ENCODE results near the gene ATP6V0D1. TPM values are rescaled to one million over a fixed set of nuclear protein-coding genes. Genes with fewer than 3 reads are reported as not detected.

The ATP6V0D1 gene
- polyA plus RNA-seq, 3 donors, result 354 to 687 (median 631) TPM

DNA sequence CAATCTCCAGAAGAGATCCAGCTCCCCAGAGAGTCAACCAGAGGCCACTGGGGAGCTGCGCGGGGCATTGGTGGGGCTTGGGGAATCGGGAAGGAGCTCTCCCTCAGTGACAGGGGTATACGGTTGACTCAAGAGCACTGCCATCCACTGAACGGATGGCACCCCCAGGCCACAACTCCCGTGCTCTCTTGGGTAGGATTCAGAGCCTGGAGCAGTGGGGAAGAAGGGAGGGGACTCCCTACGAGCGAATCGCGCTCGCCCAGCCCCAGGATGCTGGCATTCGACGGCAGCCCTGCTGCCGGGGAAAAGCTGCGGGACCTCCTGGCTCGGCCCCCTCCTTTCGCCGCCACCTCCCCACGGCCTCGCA is 87.2 kb downstream of the ATP6V0D1 start:
- Histone ChIP-seq H3K79me2 (ENCODE audit: insufficient read depth, low read length) (no peaks in the 10 kb centered on the region), H3K27ac (ENCODE audit: low read depth in 1 of 2, low read length in 2 of 2) (peak overlapping the region; percentile 41 to 80), H3K36me3 (replicated peaks in 1 of 2; ENCODE audit: control insufficient read depth in 1 of 2, insufficient read depth in 2 of 2, low read length in 2 of 2) (no peaks in the 10 kb centered on the region), H3K9ac (ENCODE audit: insufficient read depth, low read length, poor library complexity, severe bottlenecking) (peak overlapping the region; percentile 71), H2AFZ (ENCODE audit: insufficient read depth, low read depth, low read length, poor library complexity, severe bottlenecking) (peak overlapping the region; percentile 88), H3K27me3 (ENCODE audit: control insufficient read depth in 2 of 2, insufficient read depth in 2 of 2, low read length in 2 of 2) (peaks cover 0 to 19% of the 10 kb centered on the region in 2 donors), H3K9me3 (replicated peaks in 1 of 2; ENCODE audit: control insufficient read depth in 1 of 2, insufficient read depth in 1 of 2, low read length in 2 of 2) (no peaks in the 10 kb centered on the region), H3K4me1 (ENCODE audit: control insufficient read depth in 1 of 2, insufficient read depth in 2 of 2, low read length in 2 of 2) (peaks cover 76 to 79% of the 10 kb centered on the region in 2 donors), H3K4me3 (replicated peaks in 1 of 3; ENCODE audit: low read depth in 2 of 3, low read length in 3 of 3) (peak overlapping the region; percentile 42 to 78 (median 77)), H4K20me1 (ENCODE audit: insufficient read depth, low read length) (peaks cover 51% of the 10 kb centered on the region), H3K4me2 (replicated peaks; ENCODE audit: extremely low read depth, low read length, poor library complexity, severe bottlenecking) (peak overlapping the region; percentile 87)
- DNase-seq, result no peak
- 4% methylated on average over 16 of the region's 20 CpGs for WGBS (ENCODE audit: insufficient coverage)
- peaks cover 14 to 47% (median 28%) of the 10 kb centered on the region in 3 donors for H3K27me3 Mint-ChIP-seq (ENCODE audit: low read depth in 3 of 3)
- H3K27ac Mint-ChIP-seq, result peak overlapping the region; percentile 21 to 93 (median 86)
- peak overlapping the region; percentile 83 to 92 for H3K4me3 Mint-ChIP-seq
- peaks cover 0 to 8% (median 0%) of the 10 kb centered on the region in 7 donors for H3K9me3 Mint-ChIP-seq
- TF ChIP-seq, protein P1, sequence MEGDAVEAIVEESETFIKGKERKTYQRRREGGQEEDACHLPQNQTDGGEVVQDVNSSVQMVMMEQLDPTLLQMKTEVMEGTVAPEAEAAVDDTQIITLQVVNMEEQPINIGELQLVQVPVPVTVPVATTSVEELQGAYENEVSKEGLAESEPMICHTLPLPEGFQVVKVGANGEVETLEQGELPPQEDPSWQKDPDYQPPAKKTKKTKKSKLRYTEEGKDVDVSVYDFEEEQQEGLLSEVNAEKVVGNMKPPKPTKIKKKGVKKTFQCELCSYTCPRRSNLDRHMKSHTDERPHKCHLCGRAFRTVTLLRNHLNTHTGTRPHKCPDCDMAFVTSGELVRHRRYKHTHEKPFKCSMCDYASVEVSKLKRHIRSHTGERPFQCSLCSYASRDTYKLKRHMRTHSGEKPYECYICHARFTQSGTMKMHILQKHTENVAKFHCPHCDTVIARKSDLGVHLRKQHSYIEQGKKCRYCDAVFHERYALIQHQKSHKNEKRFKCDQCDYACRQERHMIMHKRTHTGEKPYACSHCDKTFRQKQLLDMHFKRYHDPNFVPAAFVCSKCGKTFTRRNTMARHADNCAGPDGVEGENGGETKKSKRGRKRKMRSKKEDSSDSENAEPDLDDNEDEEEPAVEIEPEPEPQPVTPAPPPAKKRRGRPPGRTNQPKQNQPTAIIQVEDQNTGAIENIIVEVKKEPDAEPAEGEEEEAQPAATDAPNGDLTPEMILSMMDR (IDR thresholded peaks at IDR 0.05), result no peak
- intact Hi-C loops (cut with micrococcal nuclease), result no loop called here
- H3K4me1 Mint-ChIP-seq, result peaks cover 66% of the 10 kb centered on the region
- peaks cover 10 to 20% of the 10 kb centered on the region in 2 donors for H3K36me3 Mint-ChIP-seq

DNA sequence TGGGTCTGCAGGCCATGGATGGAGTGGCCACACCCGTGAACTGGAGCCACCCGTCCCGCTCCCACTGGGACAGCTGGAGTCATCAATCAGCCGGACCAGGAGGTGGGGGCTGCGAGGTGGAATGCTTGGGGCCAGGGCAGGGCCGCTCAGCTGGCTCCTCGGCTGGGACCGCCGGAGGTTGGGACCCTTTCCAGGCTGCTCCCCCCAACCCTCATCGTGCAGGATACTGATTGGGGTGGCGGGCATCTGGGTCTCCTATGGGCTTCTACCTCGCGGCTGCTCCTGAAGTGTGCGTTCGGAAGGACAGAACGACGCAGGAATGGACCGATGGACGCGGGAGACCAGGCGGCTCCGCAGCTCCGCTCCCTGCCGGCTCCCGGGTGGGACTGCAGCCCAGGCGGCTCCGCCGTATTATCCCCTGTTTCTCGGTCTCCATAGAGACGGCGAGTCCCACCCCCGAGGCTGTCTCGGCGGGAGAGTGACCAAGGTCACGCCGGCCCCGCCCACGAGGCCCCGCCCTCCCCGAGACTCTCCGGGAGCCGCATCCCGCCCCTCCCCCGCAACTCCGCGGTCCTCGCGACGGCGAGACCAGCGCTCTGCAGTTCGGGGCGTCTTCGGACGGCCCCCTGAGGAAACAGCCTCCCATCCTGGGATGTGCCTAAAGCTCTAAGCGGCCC is 87.7 kb downstream of the ATP6V0D1 start, which contains the start of gene TPPP3:
Gene TPPP3 (minus strand): TSS at position 388 of the 677 bp plus-strand sequence. CDS start 2,387 bp downstream, outside the sequence.
- Histone ChIP-seq H3K9me3 (replicated peaks in 1 of 2; ENCODE audit: control insufficient read depth in 1 of 2, insufficient read depth in 1 of 2, low read length in 2 of 2) (no peaks in the 10 kb centered on the region), H3K79me2 (ENCODE audit: insufficient read depth, low read length) (no peaks in the 10 kb centered on the region), H3K36me3 (replicated peaks in 1 of 2; ENCODE audit: control insufficient read depth in 1 of 2, insufficient read depth in 2 of 2, low read length in 2 of 2) (no peaks in the 10 kb centered on the region), H3K27me3 (ENCODE audit: control insufficient read depth in 2 of 2, insufficient read depth in 2 of 2, low read length in 2 of 2) (peaks cover 0 to 19% of the 10 kb centered on the region in 2 donors), H3K9ac (ENCODE audit: insufficient read depth, low read length, poor library complexity, severe bottlenecking) (peak within 1 kb of the TSS; percentile 71), H2AFZ (ENCODE audit: insufficient read depth, low read depth, low read length, poor library complexity, severe bottlenecking) (peak within 1 kb of the TSS; percentile 88), H3K27ac (ENCODE audit: low read depth in 1 of 2, low read length in 2 of 2) (peak within 1 kb of the TSS; percentile 41 to 80), H4K20me1 (ENCODE audit: insufficient read depth, low read length) (peaks cover 55% of the 10 kb centered on the region), H3K4me1 (ENCODE audit: control insufficient read depth in 1 of 2, insufficient read depth in 2 of 2, low read length in 2 of 2) (peaks cover 76 to 79% of the 10 kb centered on the region in 2 donors), H3K4me3 (replicated peaks in 1 of 3; ENCODE audit: low read depth in 2 of 3, low read length in 3 of 3) (peak within 1 kb of the TSS; percentile 42 to 78 (median 77)), H3K4me2 (replicated peaks; ENCODE audit: extremely low read depth, low read length, poor library complexity, severe bottlenecking) (peak within 1 kb of the TSS; percentile 87)
- TF ChIP-seq, protein P1 (IDR thresholded peaks at IDR 0.05), result peak; percentile 81
- Mint-ChIP-seq H3K27ac (peak within 1 kb of the TSS; percentile 62 to 93 (median 86)), H3K9me3 (peaks cover 0 to 8% (median 0%) of the 10 kb centered on the region in 7 donors), H3K27me3 (ENCODE audit: low read depth in 3 of 3) (peaks cover 16 to 45% (median 28%) of the 10 kb centered on the region in 3 donors), H3K4me3 (peak within 1 kb of the TSS; percentile 83 to 92), H3K36me3 (peaks cover 13 to 23% of the 10 kb centered on the region in 2 donors), H3K4me1 (peaks cover 67% of the 10 kb centered on the region)
- intact Hi-C loops (cut with micrococcal nuclease), result no loop called here
- WGBS (ENCODE audit: insufficient coverage), result 9% methylated on average over 47 of the region's 56 CpGs
- peak; percentile 84 to 89 (median 85) for DNase-seq
